Ovary (tissue), 3 donors: Measurements from ENCODE around the gene SLC12A5.

Experiments used
- EP300 ChIP-seq: sonication (generic); formaldehyde crosslinking; IDR thresholded peaks from one replicate; pipeline ENCODE4 v1.6.1; 2017; ENCODE audit warnings: antibody characterized with exemption
- TF ChIP-seq, protein P1 (sequence below), 3 donors: fragments of 450-650 bp in 2 of 3; fragments of 200-600 bp in 1 of 3; IDR thresholded peaks; one replicate each; pipeline versions ENCODE4 v1.5.1 to v1.8.0; 2016 to 2022; ENCODE audit warnings: antibody characterized with exemption in 3 of 3, mild to moderate bottlenecking in 1 of 3
- donor health status: DM: no; HTN: no; CAD: no.

DNA sequence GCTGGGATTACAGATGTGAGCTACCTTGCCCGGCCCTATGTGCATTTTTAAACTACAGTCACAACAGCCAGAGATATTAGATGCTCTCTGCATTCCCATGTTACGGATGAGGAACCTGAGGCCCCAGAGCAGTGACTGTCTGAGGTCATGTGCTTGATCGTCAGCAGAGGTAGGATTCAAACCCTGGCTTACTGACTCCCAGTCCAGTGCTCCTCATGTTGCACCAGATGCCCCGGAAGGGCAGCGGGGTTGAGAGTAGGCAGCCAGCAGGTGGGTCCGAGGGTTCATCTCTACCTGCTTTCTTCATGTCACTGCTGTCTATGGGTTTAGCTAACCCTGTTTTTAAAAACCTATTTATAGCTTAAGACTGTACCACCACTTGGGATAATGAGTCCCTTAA is 47.8 kb upstream of the SLC12A5 start:
- TF ChIP-seq, protein P1, sequence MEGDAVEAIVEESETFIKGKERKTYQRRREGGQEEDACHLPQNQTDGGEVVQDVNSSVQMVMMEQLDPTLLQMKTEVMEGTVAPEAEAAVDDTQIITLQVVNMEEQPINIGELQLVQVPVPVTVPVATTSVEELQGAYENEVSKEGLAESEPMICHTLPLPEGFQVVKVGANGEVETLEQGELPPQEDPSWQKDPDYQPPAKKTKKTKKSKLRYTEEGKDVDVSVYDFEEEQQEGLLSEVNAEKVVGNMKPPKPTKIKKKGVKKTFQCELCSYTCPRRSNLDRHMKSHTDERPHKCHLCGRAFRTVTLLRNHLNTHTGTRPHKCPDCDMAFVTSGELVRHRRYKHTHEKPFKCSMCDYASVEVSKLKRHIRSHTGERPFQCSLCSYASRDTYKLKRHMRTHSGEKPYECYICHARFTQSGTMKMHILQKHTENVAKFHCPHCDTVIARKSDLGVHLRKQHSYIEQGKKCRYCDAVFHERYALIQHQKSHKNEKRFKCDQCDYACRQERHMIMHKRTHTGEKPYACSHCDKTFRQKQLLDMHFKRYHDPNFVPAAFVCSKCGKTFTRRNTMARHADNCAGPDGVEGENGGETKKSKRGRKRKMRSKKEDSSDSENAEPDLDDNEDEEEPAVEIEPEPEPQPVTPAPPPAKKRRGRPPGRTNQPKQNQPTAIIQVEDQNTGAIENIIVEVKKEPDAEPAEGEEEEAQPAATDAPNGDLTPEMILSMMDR (IDR thresholded peaks at IDR 0.05): no peak
- no peak for TF ChIP-seq EP300
